ENCODE results near the gene RHOBTB1.

GRCh38 chr10:60908896-60909295, 35.1 kb downstream of the RHOBTB1 start:
- TF ChIP-seq POLR2A (IDR thresholded peaks at IDR 0.05) (no peak), CTCF (IDR thresholded peaks at IDR 0.05) (no peak), POLR2AphosphoS5 (IDR thresholded peaks at IDR 0.05) (no peak), EP300 (IDR thresholded peaks at IDR 0.05) (no peak)

Data from upper lobe of left lung (tissue), 4 donors.